GM21619 (cell line): ENCODE results near the gene HDAC8.
"Not testable (repeated sequence)": the region's sequence is repeated elsewhere in the genome, so short reads cannot be mapped to it uniquely, and the experiment has no call there.

Experiments
- ATAC-seq: cut with Tn5 transposase; IDR thresholded peaks from one replicate; pipeline ENCODE4 v1.9.1; 2021; ENCODE audit not compliant: unreplicated experiment

The HDAC8 gene

DNA sequence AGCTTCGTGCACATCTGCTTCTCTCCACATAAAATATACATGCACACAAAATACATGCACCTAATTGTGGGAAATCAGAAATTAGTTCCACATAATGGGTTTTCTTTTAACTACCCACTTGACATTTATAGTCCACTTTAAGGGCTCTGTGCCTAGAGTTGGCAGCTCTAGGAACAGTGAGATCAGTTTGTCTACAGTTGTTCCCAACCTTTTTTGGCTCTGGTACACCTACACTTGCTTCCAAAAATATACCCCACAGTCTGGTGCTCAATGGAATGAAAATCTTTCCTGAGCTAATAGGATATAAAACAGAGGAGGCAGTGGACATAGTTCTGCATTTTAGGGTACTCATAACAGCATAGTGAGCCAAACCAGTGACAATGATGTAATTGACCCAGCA is 36.1 kb downstream of the HDAC8 start:
- ATAC-seq, result no peak

DNA sequence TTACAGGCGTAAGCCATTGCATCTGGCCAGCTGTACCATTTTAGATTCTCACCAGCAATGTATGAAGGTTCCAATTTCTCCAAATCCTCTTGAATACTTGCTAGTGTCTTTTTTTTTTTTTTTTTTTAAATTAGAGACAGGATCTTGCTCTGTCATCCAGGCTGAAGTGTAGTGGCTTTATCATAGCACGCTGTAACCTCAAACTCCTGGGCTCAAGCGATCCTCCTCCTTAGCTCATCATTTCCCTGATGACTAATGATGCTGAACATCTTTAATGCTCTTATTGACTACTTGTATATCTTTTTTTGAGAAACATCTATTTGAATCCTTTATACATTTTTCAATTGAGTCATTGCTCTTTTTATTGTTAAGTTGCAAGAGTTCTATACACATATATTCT is 40.3 kb downstream of the HDAC8 start:
- no peak for ATAC-seq

DNA sequence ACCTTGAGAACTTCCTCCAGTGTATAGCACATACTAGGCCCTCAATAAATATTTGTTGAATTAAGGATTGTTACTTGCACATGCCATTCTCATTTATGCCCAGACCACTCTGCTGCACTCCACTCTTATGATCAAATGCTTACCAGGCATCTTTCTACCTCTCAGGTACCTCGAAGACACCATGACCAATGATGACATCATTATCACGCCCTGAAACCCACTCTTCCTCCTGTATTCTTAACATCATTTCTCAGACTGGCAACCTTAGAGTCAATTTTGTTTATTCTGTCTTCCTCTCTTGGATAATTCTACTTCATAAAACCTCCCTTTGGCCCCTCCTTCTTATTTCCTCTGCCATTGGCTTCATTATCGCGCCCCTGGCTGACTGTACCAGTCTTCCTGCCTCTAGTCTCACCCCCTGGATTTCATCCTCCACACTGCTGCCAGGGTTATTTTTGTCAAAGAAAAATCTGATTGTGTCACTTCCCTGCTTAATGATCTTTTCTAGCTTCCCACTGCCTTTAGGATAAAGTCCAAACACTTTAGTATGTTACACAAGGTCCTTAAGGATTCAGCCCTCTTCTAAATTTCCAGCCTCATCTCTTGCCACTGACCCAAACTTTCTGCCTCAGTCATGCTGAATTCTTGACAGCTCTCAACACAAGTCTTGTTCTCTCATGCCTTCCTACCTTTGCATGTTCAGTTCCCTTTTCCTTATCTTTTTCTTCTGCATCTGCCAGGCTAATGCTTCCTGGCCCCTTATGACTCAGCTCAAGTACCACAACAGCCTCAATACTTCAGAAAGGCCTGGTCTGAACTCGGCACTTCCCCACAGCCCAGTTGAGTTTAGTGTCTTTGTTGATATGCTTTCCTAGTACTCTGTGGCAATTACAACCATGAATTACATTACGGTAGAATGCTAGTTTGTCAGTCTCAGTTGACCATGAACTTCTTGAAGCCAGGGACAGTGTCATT is 45.8 kb downstream of the HDAC8 start:
- ATAC-seq, result no peak

DNA sequence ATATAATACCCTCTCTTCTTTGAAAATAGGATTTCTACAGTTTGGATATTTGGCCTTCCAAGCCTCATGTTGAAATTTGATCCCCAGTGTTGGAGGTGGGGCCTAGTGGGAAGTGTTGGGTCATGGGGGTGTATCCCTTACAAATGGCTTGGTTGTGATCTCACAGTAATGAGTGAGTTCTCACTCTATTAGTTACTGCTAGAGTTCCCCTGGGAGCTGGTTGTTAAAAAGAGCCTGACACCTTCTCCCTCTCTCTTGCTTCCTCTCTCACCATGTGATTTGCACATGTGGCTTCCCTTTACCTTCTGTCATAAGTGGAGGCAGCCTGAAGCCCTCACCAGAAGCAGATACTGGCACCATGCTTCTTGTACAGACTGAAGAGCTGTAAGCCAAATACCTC is 73.9 kb downstream of the HDAC8 start:
- peak; percentile 83 for ATAC-seq

DNA sequence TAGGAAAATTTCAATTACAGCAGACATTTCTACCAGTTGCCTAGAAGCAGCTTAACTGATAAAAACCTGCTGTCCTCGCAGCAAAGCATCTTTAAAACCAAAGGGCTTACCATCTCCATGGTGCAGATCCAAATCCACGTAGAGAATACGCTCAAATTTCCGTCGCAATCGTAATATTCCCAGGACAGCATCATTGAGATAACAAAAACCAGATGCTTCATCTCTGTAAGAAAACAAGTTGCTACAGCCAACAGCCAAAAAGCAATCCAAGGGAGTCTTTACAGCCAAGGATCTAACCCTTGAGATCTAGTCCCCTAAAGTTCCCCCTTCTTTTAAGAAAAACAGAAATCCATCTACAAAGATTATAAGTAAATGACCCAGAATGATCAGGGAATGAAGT is 77.6 kb downstream of the HDAC8 start:
- ATAC-seq, result no peak

DNA sequence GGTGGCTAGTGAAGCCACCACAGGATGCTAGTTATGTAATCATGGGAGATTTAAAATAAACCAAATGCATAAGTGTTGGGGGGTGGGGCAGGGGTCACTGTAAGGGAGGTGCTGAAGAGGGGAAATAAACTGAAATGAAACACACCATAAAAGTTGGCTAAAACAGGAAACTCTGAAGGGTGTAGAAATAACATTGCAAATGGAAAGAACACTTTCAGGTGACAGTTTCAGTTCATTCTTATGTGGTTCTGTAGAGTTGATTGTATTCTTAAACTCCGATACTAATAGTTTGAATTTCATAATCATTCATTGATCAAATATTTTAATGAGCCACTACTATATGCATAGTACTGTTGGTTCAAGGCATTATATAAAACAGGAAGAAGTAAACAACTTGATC is 80.1 kb downstream of the HDAC8 start:
- ATAC-seq, result peak; percentile 84

DNA sequence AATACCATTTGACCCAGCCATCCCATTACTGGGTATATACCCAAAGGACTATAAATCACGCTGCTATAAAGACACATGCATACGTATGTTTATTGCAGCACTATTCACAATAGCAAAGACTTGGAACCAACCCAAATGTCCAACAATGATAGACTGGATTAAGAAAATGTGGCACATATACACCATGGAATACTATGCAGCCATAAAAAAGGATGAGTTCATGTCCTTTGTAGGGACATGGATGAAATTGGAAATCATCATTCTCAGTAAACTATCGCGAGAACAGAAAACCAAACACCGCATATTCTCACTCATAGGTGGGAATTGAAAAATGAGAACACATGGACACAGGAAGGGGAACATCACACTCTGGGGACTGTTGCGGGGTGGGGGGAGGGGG is 82.4 kb downstream of the HDAC8 start:
- ATAC-seq, result not testable (repeated sequence)

GRCh38 chrX:72487661-72488060 is 85.0 kb downstream of the HDAC8 start:
- ATAC-seq, result no peak

DNA sequence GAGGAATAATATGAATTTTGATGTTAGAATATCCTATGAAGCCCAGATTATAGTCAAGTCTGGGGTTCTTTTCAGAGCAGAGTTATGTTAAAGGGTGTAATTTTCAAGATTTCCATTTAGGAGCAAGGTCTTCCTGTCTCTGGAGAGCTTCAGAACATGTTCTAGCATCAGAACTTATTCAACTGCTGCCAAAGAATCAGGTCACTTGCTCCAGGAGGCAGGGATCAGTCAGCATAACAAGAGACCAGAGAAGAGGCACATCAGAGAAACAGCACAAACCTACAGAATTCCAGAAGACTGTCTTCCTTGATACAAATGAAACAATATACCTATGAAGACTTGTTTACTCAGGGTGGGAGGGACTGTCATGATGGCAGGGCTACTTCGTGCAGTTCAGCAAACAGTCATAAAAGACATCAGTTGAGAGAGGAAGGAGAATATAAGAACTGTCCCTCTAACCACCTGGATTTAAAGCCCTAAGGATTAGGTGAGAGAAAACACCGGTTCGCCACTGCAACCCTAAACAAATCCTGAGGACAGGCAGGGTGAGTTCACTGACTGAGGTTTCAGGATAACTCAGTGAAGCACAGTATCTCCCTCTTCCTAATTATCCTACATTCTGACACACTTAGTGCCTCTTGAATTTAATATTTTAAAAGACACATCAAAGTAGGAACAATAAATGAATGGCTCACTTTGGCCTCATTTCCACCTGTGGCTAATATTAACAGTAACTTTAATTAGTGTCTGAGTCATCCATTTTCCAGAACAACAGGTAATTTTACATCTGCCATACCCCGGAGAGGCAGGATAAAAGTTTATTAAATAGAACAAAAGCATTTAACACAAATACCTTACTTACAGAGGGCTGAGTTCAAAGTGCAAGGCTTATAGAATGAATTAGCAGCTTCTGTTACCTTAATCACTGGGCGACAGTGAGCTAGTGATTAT is 93.0 kb downstream of the HDAC8 start:
- ATAC-seq, result no peak

GRCh38 chrX:72478853-72479252 is 93.8 kb downstream of the HDAC8 start:
- no peak for ATAC-seq

DNA sequence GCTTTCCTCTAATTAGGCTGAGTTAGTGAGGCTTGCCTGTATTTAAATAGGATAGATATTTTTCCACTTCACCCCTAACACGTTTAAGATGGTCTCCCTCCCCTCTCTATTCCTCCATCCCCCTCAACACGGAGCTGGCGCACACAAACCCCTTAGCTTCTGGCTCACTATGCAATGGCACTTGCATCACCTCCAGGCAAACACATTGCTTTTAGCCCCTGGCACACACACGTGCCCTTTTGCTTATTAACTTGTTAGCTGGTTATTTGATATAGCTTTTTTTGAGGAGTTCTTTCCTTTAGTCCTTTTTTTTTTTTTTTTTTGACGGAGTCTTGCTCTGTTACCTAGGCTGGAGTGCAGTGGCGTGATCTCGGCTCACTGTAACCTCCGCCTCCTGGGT is 94.3 kb downstream of the HDAC8 start:
- ATAC-seq, result no peak

GRCh38 chrX:72477781-72478181 is 94.9 kb downstream of the HDAC8 start:
- ATAC-seq, result no peak

DNA sequence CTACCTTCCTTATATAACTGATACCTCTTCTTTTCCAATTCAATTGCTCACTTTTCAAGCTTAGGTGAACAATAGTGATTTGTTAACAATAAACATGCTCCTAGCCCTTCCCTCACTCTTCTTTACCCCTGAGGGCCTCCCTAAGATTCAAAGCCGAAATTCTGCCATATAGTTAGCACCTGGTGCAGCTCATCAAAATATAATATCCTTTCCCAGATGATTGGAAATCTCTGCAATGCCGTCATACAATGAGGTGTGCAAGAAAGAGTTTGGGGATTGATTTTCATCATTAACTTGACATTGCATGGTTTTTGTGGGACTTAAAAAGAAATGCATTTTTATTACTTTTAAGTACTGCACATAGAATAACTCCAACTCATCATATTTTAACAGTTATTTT is 95.3 kb downstream of the HDAC8 start:
- ATAC-seq, result no peak

GRCh38 chrX:72475952-72476668 is 96.5 kb downstream of the HDAC8 start:
- no peak for ATAC-seq

DNA sequence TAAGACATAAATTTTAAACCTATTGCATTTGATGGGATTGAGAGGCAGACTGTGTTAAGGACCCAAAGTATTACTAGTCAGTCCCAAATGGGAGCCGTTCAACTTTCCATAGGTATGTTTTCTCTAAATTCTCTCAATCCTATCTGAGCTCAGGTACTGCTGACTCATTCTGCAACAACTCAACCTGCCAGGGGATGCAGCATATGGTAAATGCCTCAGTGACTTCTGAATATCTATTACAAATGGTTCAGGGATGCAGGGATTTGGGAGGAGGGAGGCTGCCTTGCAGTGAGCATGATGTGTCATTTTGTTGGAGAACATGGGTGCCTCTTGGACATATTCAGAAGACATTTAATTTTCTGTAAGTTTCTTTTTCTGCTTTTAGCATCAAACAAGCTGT is 97.3 kb downstream of the HDAC8 start:
- no peak for ATAC-seq

DNA sequence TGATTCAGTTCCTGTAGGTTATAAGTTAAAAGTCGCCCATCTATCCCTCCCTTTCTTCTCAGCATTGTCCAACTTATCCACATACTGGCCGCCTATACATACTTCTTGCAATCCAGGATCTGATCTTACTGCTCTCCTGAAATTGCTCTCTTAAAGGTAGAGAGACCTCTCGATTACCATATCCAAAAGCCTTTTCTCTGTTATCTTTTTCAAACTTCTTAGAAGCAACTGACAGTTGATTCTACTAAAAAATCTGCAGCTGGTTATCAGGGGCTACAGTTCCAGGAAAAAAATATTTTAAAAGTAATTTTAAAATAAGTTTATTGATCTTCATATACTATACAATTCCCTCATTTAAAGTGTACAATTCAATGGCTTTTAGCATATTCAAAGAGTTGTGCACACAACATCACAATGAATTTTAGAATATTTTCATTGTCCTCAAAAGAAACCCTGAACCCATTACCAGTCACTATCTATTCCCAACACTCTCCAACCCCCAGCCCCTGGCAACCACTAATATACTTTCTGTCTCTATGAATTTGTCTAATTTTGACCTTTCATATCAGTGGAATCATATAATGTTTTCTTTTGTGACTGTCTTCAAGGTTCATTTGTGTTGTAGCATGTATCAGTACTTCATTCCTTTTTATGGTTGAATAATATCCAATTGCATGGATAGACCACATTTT is 102.0 kb downstream of the HDAC8 start:
- ATAC-seq, result no peak

- no peak for ATAC-seq
Measured at GRCh38 chrX:72470117-72470516, 102.5 kb downstream of the HDAC8 start.

DNA sequence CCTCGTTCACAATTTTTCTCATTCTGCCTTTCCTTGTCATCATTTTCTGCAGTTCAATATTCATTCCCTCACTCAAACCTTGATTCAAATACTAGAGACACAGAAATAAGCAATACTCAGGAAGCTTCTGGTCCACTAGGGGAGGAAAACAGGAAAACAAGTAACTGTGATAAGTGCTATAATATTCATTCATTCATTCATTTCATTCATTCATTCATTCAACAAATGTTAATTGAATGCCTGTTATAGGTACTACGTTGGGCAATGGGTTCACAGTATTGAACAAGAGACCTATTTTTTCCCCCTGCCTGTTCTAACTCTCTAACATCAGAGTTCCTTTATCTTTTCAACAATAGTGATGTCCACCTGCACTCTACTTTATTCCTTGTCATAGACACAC is 104.0 kb downstream of the HDAC8 start:
- no peak for ATAC-seq

GRCh38 chrX:72467135-72467534 is 105.5 kb downstream of the HDAC8 start:
- ATAC-seq, result no peak

DNA sequence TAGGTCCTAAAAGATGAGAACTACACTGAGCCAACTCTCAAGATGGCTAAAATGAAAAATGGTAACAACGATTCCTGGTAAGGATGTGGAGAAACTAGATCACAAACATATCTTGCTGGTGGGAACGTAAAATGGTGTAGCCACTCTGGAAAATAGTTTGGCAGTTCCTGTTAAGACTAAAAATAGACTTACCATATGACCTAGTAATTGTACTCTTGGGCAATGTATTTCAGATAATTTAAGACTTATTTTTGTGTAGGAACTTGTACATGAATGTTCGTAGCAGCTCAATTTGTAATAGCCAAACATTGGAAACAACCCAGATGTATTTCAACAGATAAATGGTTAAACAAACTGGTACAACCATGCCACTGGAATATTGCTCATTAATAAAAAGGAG is 106.2 kb downstream of the HDAC8 start:
- no peak for ATAC-seq

DNA sequence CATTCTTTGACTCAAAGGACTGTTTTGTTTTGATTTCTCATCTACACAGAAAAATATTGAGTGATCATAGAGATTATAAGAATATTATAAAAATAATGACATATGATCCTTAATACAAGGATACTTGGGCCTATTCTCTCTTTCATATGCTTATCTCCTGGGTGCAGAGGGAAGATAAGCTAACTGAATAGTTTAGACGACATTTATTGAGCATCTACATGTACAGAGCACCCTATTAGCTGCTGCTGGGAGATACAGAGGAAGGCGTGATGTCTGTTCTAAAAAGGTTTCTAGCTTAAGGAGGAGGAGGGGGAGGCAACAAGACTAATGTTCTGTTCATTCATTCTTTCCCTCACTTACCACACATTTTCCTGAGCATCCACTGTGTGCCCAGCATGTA is 106.8 kb downstream of the HDAC8 start:
- ATAC-seq, result no peak
